ENCODE data around the gene PEX14.

Gene PEX14

DNA sequence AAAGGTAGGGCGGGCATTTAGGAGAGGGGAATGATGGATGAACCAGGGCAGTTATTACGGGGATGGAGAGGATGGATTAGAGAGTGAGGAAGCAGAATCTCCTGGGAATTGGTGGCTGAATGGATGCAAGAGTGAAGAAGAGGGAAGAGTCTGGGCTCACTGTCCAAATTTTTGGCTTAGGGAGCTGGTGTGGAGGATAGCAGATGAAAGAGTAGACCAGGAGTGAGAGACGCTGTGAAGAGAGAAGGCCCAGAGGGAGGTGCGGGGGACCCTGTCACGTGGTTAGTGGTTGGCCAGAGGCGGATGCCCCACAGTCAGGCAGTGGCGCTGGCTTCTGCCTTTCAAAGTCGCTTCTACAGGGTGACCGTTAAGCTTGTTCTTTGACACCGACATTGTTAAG lies 78.4 kb downstream of the PEX14 start:
- no peak for DNase-seq

DNA sequence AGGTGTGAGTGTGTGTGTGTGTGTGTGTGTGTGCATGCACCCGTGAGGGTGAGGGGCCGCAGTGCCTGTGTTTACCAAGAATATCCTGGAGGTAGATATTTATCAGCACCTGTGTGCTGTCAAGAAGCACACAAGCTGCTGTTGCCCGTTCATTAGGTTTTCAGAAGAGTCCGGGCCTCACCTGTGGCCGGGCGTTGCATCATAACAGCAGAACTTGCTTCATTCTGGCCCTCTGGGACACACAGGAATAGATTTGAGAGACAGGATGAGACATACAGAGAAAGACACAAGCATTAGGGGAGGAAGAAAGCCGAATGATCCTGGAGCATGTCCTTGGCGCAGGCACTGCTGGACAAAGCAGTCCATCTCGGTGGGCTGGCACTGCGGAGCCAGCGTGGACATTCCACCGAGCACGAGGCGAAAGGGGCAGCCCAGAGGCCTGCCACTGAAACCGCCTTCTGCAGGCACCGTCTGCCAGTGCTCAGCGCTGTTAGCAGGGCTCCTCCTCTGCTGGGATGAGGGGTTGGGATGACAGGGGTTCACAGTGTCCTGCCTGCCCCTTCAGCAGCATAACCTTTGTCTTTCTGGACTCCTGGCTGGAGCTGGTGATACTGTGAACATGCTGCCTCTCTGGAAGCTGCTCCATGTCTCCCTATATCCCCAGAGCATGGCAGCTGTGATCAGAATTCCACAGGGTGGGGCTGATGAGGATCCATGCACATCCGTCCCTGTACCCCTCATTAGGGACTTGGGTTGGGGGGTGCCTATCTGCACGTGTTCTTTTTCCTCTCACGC lies 81.1 kb downstream of the PEX14 start:
- no peak for DNase-seq

DNA sequence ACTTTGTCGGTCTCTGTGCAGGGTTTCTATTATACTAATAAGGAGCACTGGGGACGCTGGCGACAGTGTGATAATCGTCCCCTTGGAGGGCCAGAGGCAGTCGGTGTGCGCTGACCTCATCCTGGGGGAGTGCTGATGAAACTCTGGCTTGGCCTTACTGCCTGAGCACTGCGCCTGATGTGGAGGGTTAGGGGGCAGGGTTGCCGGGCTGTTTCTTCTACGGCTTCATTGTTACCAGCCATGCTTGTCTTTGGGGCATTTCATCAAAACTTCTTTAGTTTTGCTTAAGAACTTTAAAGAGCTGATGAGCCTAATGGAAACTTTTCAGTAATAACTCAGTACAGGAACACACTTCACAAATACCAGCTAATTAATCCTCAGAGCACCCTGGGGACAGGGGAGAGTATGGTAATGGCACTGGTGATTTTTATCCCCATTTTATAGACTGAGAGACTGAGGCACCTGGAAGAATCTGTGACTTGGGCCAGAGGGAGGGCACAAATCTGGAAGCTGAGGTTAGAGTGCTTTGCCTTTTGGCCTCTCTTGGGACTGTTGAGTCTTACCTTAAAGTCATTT lies 81.8 kb downstream of the PEX14 start:
- DNase-seq = no peak

DNA sequence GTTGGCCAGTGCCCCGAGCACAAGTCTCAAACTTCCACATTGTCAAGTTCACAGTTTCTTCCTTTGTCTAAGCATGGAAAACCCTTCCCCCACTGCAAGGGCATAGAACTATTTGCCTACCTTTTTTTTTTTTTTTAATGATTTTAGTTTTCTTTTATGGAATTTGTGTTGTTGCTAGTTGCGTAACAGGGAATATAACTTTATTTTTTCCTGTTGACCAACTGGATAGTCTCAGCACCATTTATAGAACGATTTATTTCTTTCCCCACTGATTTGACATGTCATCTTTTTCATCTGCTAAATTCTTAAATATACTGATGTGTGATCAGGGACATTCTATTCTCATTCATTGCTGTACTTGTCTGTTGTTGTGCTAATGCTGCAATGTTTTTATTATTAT lies 83.0 kb downstream of the PEX14 start:
- no peak for DNase-seq

DNA sequence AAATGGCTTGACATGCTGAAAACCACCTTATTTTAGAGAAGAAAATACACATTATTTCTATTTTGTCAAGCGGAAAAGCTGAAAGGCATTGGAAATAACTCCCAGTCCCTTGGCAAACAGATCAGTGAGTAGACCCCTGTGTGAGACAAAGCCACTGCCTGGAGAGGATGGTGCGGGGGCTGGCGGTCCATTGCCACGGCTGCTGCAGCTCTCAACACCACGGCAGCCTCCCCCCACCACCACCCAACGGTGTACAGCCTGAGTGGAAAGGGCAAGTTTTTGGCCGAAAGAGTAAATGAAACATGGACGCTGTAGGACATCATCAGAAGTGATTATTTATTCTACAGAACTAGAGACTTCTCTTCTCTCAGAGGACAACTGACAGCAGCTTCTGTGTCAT lies 84.6 kb downstream of the PEX14 start:
- DNase-seq = no peak

DNA sequence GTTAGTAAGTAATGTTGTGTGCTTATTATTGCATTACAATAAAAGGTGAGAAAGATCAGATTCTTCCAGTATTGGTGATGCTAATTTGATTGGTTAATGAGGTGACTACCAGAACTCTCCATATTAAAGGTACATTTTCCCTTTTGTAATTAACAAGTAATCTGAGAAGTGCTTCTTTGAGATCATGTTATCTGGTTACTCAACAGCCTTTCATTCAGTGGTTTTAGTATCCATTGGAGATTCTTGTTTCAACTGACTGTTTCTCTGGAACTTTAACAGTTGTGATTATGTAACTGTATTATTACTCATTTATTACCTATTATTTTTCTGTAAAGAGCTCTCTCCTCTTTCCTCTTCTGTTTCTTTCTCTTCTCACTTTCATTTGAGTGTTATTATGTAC lies 86.7 kb downstream of the PEX14 start:
- no peak for DNase-seq

DNA sequence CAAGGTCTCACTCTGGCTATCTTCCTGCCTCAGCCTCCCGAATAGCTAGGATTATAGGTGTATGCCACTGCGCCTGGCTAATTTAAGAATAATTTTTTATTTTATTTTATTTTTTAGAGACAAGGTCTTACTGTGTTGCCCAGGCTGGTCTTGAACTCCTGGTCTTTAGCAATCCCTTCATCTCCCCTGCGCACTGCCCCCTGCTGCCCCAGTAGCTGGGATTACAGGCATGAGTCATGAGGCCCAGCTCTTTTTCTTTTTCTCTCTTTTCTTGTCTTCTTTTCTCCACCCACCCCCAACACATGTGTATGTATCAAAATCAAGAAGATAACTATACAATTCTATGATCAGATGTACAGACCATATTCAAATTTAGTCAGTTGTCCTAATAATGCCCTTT lies 87.2 kb downstream of the PEX14 start:
- DNase-seq = no peak

DNA sequence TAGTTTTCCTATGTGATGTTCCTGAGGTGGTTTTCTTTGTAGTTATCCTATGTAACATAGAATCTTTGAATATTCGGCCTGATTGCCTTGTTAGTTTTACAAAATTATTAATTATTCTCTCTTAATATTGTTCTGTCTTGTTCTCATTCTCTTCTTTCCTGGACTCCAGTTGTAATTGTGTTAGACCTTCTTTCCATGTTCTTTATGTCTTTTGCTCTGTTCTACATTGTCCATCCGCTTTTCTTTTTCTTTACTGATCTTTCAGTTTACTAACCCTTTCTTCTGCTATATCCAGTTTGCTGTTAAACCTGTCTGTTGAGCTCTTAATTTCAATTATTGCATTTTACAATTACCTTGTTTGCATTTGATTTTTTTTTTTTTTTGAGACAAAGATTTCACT lies 89.3 kb downstream of the PEX14 start:
- DNase-seq = no peak

DNA sequence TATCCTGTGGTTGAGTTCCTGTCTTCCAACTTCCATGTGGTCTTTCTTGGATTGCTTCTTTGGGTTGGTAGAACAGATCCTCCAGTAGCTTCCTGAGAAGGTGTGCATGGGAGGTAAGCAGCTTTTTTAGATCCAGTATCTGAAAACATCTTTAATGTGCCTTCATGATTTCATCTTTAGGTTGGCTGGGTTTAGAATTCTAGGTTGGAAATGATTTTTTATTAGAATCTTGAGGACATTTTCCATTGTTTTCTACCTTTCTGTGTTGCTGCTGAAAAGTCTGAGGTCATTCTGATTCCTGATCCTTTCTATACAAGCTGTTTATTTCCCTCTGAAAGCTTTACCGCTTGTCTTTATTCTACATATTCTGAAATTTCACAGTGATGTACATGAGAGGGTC lies 94.8 kb downstream of the PEX14 start:
- no peak for DNase-seq

DNA sequence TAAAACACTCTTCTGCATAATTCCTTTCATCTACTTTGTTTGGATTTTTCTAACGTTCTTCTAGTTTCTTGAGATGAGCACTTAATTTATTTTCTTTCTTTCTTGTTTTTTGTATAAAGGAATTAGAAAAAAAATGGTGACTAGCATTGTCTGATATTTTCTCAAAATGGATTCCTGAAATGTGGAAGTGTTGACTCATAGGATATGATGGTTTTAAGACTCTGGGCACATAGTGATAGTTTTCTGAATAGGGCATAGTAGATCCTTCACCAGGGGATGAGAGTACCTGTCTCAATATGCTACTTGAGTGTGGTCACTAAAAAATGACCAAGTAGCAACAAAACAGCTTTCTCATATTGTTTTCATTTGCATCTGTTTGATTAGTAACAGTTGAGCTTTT lies 100.9 kb downstream of the PEX14 start:
- no peak for DNase-seq

DNA sequence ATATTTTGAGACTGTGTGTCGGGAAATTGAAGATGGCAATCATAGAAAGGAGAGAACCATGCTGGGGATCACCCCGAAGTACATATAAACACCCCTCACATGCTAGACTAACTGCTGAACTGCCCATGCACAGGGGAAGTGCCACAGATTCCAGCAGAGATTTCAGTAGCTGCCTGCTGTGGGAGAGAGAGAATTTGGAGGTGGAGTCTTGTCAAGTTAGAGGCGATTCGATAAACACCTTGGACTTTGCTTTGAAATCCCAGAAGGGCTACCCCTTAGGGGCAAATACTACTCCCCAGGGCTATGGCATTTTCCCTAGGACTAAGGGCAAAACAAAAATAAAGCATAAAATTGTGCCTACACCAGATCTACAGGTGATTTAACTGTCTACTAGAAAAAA lies 103.3 kb downstream of the PEX14 start:
- DNase-seq = no peak

DNA sequence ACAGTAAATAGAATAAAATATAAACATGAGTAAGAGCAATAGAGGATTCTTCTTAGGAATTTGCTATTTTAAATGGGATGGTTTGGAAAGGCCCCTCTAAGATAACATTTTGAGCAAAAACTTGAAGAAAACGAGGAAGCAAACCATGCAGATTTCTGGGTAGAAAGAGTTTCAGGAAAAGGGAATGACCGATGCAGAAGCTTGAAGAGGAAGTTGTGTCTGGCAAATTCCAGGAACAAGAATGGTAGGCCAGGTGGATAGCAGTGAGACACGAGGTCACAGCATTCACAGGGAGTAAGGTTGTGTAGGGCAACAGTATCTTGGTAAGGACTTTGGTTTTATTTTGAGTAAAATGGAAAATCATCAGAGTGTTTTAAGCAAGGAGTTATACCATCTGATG lies 108.9 kb downstream of the PEX14 start:
- DNase-seq = no peak

DNA sequence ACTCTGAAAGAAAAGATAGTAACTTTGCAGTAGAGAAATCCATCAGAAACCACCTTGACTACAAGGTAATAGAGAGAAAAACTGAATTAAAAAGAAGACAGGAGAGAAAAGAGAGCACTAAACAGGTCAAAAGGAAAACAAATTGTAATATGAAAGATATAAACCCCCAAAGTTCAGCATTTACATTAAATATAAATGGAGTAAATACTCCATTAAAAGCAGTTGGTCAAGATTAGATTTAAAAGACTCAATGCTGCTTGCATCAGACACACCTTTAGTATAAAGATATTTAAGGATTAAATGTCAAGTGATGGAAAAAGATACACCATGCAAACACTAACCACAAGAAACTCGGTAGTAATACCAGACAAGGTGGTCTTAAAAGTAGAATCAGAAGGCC lies 110.5 kb downstream of the PEX14 start:
- no peak for DNase-seq

DNA sequence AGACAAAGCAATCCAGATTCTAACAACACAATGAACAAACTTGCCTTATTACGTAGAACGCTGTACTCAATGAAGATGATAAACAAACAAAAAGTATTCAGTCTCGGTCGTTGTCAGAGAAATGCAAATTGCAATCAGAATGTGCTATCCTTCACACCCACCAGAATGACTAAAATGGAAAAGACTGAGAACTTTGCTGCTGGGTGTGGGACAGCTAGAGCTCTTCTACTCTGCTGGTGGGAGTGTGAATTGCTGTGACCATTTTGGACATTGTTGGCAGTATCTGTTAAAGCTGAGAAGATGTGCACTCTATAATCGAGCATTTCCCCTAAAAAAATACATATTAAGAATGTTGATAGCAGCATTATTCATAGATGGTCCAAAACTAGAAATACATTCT lies 111.4 kb downstream of the PEX14 start:
- no peak for DNase-seq

DNA sequence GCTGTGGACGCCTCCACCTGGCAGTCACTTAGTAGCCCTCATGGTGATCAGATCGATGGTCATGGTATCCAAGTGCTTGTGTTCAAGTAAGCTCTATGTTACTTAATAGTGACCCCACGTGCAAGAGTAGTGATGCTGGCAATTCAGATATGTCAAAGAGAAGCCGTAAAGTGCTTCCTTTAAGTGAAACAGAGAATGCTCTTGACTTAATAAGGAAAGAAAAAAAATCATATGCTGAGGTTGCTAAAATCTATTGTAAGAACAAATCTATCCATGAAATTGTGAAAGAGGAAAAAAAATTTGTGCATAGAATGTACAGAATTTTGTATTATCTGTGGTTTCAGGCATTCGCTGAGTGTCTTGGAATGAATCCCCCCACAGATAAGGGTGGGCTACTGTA lies 113.9 kb downstream of the PEX14 start:
- no peak for DNase-seq

DNA sequence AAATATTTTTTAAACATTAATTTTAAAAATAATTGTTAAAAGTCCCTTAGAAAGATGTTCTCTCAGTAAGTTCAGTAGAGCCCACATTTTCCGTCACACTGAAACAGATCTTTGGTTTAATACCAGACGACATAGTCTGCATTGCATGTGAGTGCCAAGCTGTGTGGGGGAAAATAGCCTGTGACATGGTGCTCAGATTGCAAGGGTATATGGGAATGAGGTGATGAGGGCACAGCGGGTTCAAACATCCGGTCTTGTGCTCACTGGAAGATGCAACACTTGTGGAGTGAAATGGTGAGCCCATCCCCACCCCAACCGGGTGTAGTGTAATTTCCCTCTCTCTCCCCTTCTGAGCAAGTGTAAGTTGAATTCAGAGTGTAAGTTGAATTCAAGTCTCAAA lies 114.3 kb downstream of the PEX14 start:
- no peak for DNase-seq

DNA sequence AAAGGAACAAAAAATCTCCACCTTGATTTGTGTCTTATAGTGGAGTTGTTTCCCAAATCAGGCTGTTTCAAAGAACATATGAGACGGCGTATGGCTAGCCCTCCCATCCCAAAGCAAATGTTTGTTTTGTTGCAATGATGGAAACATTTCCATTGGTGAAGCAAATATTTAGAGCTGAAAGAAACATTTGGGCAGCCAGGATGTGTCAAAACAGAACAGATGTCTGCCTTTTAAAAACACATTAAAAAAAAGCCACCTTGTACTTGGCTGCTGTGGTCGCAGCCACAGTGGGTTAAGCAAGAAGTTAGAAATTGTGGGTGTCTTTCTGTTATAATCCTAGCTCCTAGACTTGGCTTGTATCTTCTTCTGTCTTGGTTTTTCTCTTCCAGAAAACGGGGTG lies 116.3 kb downstream of the PEX14 start:
- no peak for DNase-seq

DNA sequence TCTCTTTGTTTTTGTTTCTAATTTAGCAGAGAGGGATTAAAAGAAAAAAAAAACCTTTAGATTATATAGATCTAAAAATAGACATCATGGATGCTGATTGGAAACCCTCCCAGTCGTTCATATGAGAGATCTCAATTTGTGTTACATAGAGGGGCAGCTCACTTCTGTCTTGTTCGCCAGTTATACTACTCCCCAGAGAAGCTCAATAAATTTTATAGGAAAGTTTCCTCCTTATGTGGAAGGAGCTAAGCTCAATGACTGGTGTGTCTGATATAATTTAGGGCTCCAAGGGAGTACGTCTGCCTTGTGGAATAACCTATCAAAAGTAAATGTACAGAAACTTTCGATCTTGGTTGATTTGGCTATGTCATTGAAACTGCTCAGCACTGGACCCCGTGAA lies 117.6 kb downstream of the PEX14 start:
- DNase-seq = no peak

DNA sequence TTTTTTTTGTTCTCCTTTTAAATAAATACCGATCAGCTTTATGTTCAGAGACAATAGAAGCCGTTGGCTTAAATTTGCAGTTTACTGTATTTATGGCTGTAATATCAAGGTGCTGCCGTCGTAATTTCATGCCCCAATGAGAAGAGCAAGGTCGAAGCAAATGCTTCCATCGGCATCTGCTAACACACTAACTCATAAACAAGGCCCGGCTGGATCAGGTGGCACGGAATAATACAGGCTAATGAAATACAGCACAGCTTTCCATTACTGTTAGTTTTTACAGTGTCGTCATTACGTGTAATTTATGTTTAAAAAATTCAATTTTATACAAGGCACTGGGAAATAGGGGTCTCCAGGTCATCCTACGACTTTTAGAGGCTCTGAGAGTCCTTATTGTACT lies 119.0 kb downstream of the PEX14 start:
- no peak for DNase-seq

DNA sequence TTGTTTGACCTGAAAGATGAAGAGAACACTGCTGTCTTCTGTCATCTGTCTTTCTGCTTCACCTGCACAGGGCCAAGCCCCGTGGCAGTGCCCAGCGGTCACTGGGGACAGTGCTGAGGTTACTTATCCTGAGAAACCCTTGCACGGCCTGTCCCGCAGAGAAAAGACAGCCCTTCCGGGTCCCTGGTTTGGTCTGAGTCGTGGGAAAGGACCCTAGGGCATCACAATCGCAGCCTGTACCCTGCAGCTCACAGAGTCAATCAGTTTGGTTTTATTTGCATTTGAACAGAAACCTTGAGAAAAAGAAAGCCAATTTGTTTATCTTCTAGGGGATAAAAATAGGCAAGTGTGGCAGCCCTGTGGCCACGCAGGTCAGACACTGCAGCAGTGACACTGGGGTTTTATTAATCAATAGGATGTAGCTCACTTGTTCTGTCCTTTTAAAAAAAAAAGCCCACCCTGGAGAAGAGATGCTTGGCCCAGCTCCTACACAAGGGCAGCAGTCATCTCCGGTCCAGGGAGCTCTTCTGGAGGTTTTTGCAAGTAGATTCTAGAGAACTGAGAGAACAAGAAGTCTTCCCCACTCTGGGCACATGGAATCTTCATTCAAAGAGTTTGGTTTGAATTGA lies 120.0 kb downstream of the PEX14 start:
- no peak for DNase-seq

DNA sequence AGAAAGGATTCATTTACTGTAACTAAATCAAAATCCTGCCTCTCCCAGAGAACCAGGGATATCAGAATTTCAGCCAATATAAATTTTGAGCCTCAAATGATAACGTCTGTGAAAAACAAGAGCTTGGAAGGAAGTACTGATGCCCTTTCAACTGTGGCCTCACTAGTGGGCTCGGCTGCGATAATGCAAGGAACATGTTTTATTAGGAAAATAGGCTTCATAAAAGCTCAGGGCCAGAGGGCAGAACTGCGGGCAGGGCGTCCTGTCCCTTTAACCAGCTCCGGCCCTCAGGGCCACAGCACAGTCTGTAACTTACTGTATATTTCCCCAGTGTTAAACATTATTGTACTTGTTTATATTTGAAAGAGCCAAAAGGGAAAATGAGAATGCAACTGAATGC lies 122.0 kb downstream of the PEX14 start:
- DNase-seq = no peak

DNA sequence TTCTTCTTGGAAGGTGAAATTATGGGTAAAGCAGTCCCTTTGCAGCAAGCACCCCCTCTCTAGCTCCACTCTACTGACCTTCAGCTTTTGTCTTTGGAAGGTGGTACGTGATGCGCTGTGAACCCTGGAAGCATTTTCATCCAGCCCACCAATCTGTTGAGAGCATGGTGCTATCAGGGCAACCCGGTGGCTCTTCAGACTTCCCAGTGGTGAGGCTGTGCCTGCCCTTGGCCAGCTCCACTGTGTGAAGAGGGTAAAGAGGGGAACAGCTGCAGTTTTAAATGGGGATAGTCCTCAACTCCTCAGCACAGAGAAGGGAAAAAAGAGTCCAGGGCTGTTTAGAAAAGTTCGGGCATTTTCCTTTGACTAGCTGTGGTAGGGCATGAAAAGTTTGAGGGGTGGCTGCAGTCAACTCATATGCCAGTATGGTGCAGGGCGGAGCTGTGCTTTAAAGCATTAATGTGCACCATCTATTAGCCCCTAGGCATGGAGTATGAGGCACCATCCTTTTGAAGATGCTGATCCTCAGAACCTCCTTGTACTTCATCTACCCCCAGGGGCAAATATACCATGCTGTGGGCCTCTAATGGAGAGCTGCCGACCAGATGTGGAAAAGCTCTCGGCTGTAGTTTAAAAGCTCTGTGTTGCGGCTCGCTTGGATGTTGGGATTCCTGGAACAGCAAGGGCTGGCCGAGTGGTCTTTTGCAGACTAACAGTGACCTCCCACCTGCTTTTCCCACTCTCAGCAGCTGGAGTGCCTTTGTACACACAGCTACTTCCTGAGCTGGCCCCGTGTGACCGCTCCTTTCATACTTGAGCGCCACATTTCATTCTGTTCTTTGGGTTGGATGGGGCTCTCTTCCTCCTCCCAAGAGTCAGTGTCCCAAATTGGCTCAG lies 123.0 kb downstream of the PEX14 start:
- DNase-seq = no peak

DNA sequence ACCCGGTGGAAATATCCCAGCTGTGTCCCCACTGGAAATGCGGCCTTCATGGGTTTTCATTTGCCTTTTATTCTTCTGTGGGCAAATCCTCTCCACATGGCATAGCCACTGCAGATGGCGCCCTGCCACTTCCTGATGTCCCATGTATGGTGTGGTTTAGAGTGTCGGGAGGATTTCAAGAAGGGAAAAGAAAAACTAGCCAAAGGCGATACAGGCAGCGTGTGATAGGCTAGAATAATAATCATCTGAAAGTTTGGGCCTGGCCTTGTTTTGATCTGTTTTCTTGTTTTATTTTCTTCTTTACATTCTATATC lies 123.6 kb downstream of the PEX14 start:
- DNase-seq = no peak
